Astrocyte of the cerebellum (primary cell): Measurements from ENCODE around the gene MAP2K7.
A peak's percentile ranks its signal among the peaks of the same experiment; 100 is the strongest.
"Not testable (repeated sequence)": the region's sequence is repeated elsewhere in the genome, so short reads cannot be mapped to it uniquely, and the experiment has no call there.

ENCODE experiments used
- DNase-seq: peaks from one replicate; pipeline ENCODE4 v3.0.0-alpha.2; 2011; ENCODE audit warnings: low read depth
- H3K4me3 ChIP-seq: 2 replicates; pipeline ENCODE4 v1.5.1; 2011; ENCODE audit warnings: mild to moderate bottlenecking, low read depth, low read length, moderate library complexity
- in situ Hi-C: cut with HindIII; loops from 2 replicates; pipeline ENCODE4 v1.10.0; 2017; ENCODE audit warnings: low sequenced_read_pairs
- TF ChIP-seq, protein P1 (sequence below): IDR thresholded peaks from 2 replicates; pipeline ENCODE4 v1.5.1; 2012; ENCODE audit warnings: low read length, low read depth, moderate library complexity, mild to moderate bottlenecking; ENCODE audit errors: missing control alignments

The MAP2K7 gene

DNA sequence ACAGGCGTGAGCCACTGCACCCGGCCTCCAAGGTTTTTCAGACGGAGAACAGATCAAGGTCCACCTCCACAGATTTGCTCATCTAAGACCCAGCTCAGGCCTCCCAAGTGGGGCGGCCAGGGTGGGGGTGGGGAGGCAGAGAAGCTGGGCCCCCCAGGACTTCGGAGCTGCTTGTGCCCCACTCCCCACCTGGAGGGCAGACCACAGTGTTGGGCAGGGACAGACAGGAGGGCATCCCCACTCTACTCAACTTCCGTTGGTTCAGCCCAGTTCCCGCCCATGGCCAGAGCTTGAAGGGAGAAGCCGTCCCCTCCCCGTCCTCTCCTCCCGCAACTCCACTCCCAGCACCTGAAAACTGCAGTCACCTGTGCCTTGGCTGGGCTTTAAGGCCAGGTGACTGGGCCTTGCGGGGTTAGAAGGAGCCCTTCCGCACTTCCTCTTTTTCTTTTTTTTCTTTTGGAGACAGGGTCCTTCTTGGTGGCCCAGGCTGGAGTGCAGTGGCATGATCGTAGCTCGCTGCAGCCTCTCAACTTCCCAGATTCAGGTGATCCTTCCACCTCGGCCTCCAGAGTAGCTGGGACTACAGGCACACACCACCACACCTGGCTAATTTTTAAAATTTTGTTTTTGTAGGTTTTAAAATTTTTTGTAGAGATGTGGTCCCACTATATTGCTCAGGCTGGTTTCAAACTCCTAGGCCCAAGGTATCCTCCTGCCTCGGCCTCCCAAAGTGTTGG, 16.1 kb upstream of the MAP2K7 start:
- in situ Hi-C loops: no loop called here
- DNase-seq: no peak
- H3K4me3 ChIP-seq: peak overlapping the region; percentile 54
- TF ChIP-seq, protein P1, sequence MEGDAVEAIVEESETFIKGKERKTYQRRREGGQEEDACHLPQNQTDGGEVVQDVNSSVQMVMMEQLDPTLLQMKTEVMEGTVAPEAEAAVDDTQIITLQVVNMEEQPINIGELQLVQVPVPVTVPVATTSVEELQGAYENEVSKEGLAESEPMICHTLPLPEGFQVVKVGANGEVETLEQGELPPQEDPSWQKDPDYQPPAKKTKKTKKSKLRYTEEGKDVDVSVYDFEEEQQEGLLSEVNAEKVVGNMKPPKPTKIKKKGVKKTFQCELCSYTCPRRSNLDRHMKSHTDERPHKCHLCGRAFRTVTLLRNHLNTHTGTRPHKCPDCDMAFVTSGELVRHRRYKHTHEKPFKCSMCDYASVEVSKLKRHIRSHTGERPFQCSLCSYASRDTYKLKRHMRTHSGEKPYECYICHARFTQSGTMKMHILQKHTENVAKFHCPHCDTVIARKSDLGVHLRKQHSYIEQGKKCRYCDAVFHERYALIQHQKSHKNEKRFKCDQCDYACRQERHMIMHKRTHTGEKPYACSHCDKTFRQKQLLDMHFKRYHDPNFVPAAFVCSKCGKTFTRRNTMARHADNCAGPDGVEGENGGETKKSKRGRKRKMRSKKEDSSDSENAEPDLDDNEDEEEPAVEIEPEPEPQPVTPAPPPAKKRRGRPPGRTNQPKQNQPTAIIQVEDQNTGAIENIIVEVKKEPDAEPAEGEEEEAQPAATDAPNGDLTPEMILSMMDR: no peak

DNA sequence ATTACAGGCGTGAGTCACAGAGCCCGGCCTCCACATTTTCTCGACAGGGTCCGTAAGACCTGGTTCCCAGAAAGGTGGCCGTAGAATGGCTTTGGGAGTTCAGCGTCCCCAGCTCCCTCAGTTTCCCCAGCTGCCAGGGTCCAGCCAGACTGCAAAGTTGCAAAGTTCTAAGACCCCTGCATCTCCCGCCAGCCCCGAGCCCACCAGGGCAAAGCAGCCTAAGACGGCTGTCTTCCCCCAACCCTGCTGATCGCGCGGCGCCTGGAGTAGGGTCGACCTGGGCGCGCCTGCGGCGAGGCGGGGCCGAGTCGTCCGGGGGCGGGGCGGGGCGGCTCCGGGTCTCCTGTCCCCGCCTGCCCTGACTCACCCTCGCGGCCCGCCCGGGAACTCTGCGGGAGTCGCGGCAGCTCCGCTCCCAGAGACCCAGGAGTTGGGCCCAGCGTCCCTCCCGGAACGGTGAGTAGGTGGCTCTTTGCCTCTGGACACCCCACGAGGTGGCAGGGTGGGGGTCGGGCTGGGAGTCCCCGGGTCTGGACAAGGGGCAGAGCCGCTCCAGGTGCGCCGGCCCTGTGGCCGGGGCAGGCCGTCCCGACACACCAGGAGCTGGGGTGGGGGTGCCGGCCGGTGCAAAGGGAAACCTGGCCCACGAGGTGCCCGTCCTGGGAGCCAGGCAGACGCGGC, 15.4 kb upstream of the MAP2K7 start, which contains the start of gene LRRC8E:
Gene LRRC8E (plus strand): TSS at position 366 of the 681 bp plus-strand sequence. CDS start 7,094 bp downstream, outside the sequence.
- peak; percentile 27 for DNase-seq
- peak within 1 kb of the TSS; percentile 54 for H3K4me3 ChIP-seq
- TF ChIP-seq, protein P1: no peak
- in situ Hi-C loops: no loop called here

DNA sequence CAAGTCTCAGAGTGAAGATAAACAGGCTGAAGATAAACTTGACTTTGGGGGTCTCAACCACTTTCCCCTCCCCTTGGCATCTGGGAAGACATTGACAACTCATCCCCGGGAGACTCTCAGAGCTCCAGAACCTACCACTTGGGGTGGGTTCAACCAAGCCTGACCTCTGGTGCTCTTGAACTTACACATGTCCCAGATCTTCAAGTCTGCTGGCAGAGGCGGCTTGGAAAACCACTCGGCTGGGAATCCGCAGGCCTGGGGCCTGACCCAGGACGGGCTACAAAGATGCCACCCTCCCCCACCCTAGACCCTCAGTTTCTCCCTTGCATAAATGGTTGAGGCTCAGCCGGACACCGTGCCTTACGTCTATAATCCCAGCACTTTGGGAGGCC, 14.9 kb upstream of the MAP2K7 start:
- in situ Hi-C loops: no loop called here
- DNase-seq: no peak
- TF ChIP-seq, protein P1: no peak
- H3K4me3 ChIP-seq: peak overlapping the region; percentile 54

DNA sequence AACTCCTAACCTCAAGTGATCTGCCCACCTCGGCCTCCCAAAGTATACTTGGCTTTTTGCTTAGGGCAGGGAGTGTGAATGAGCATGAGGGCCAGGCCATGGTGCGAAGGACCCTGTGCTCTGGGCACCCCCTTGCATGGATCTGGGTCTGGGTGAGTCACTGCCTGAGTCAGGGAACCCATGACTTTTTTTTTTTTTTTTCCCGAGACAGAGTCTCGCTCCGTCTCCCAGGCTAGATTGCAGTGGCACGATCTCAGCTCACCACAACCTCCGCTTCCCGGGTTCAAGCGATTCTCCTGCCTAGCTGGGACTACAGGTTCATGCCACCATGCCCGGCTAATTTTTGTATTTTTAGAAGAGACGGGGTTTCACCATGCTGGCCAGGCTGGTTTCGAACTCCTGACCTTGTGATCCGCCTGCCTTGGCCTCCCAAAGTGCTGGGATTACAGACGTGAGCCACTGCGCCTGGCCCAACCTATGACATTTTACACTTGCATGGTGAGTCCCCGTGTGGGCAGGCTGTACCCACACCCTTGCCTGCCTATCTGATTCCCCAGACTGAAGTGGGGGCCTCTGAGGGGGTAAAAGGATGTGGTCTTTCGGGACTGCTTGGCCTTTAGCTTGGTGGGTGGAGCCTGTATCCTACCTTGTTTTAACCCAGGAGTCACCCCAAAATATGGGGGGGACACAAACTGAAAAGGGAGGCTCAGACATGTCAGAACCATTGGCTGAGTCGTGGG, 10.1 kb upstream of the MAP2K7 start:
- DNase-seq, H3K4me3 ChIP-seq, in situ Hi-C loops: not testable (repeated sequence)

DNA sequence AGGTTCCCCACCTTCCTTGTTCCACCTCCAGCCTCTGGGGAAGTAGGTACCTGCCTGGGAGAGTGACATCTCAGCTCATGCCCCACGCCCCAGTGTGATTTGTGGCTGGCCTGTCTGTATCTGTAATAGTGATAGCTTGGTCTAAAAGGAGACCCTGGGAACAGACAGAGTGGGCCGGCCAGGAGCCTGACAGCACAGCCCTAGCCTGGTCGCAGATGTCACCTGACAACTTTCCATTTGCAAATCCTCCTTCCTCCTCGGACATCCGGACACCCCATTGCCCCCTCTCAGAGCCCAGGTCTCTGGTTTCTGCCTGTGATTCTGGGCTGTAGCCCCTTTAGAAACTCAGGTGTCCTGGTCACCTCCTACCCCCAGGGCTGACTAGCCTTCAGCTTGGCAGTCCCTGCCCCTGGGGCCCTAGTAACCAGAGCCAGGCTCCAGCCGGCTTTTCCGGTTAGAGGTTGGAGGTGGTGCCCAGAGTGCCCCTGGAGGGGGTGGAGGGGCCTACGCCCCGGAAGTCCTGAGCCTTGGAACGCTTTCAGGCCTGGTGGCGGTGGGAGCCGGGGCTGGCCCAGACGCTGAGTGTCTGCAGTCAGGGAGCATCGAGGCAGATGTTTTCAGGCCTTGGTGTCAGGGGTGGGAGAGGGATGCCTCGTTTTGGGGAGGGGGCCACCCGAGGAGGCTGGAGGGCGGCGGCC, 8.9 kb upstream of the MAP2K7 start:
- H3K4me3 ChIP-seq: no peak overlapping the region
- in situ Hi-C loops: no loop called here
- TF ChIP-seq, protein P1: no peak
- no peak for DNase-seq

DNA sequence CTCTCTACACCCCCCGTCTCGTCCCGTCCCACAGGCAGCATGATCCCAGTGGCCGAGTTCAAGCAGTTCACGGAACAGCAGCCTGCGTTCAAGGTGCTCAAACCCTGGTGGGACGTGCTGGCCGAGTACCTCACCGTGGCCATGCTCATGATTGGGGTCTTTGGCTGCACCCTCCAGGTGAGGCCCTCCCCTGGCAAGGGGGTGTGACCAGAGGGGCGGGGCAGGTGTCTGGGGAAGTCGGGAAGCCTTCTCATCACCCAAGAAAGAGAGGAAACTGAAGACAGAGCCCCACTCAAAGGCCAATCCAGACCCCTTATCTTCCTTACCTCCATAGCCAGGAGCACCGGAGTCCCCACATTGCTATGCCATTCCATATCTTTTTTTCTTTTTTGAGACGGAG, 8.1 kb upstream of the MAP2K7 start:
- H3K4me3 ChIP-seq: no peak overlapping the region
- TF ChIP-seq, protein P1: no peak
- in situ Hi-C loops: no loop called here
- no peak for DNase-seq
